Transverse colon (tissue), 4 donors: ENCODE results near the gene CNGA1. TPM values are rescaled to one million over a fixed set of nuclear protein-coding genes. Genes with fewer than 3 reads are reported as not detected.

Source experiments
- DNase-seq: peaks from one replicate; pipeline ENCODE4 v3.0.0-alpha.2; 2019
- H3K27ac ChIP-seq, 4 donors: fragments of 200-600 bp; sonication (generic); 2 replicates each; pipeline ENCODE4 v1.5.1; 2016 to 2018; ENCODE audit warnings: inconsistent platforms in 4 of 4
- H3K27me3 ChIP-seq: fragments of 200-600 bp; sonication (generic); 2 replicates; pipeline ENCODE4 v1.5.1; 2017; ENCODE audit warnings: inconsistent platforms
- H3K36me3 ChIP-seq, 4 donors: fragments of 200-600 bp; sonication (generic); 2 replicates each; pipeline ENCODE4 v1.5.1; 2017 to 2019; ENCODE audit warnings: inconsistent platforms in 4 of 4
- H3K4me1 ChIP-seq, 4 donors: fragments of 200-600 bp; sonication (generic); 2 replicates each; pipeline ENCODE4 v1.5.1; 2017 to 2020; ENCODE audit warnings: inconsistent platforms in 4 of 4
- H3K4me3 ChIP-seq, 4 donors: fragments of 200-600 bp; sonication (generic); 1 replicate in 1 of 4; 2 replicates in 3 of 4; pipeline versions ENCODE4 v1.5.1 to v1.6.1; 2017 to 2019; ENCODE audit warnings: inconsistent platforms in 4 of 4
- H3K9me3 ChIP-seq, 2 donors: fragments of 200-600 bp; sonication (generic); 2 replicates each; pipeline ENCODE4 v1.5.1; 2017 to 2019; ENCODE audit warnings: inconsistent platforms in 2 of 2
- CTCF ChIP-seq, 5 experiments: fragments of 200-600 bp in 3 of 5; fragments of 450-650 bp in 2 of 5; sonication (generic) in 3 of 5; IDR thresholded peaks; 1 replicate in 2 of 5; 2 replicates in 3 of 5; pipeline ENCODE4 v1.5.1; 2016 to 2017; ENCODE audit warnings: antibody characterized with exemption in 5 of 5, inconsistent platforms in 3 of 5, mild to moderate bottlenecking in 2 of 5, moderate library complexity in 1 of 5
- EP300 ChIP-seq: sonication (generic); formaldehyde crosslinking; IDR thresholded peaks from one replicate; pipeline ENCODE4 v1.6.1; 2017; ENCODE audit warnings: antibody characterized with exemption, low read depth
- POLR2A ChIP-seq: fragments of 450-650 bp; IDR thresholded peaks from one replicate; pipeline ENCODE4 v1.6.1; 2016; ENCODE audit warnings: antibody characterized with exemption, mild to moderate bottlenecking, moderate library complexity
- POLR2AphosphoS5 ChIP-seq, 3 donors: sonication (generic); formaldehyde crosslinking; IDR thresholded peaks; one replicate each; pipeline ENCODE4 v1.6.1; 2016; ENCODE audit warnings: antibody characterized with exemption in 3 of 3
- WGBS, 2 donors: methylation state at CpG; one replicate each; pipeline ENCODE4 v1.1.5; 2018; ENCODE audit warnings: low coverage in 1 of 2; 5-methylcytosine and 5-hydroxymethylcytosine counted together
- in situ Hi-C, 4 donors: fragments of 200-750 bp; cut with MboI; loops; one replicate each; pipeline versions ENCODE4 v1.15.0 to v1.15.1; 2017; ENCODE audit warnings: low sequenced_read_pairs in 3 of 4, low pct_ligation_motif_present in 1 of 4, low pct_unique_long_range_greater_than_20kb in 1 of 4
- intact Hi-C: fragments of 100-400 bp; cut with DNase I; formaldehyde crosslinking; loops from one replicate; pipeline ENCODE4 v1.15.1; 2023; ENCODE audit warnings: low total_unique reads
- total RNA-seq, 4 donors: library from RNA; depleted of rRNA; stranded (reverse); fragments of >200 nt; gene quantifications; one replicate each; pipeline ENCODE4 v1.1.0, GENCODE V29; 2016

Gene CNGA1
- total RNA-seq, 4 donors from 2014 or later = 1.2 to 21.0 (median 15.0) TPM

- 5% methylated on average over 24 of the region's 35 CpGs; no CpG with 5 or more reads in 1 of the 2 donors for WGBS, 2 donors
- H3K27ac ChIP-seq = peak overlapping the region; percentile 84 to 88 (median 86)
- intact Hi-C loops = no loop called here
- peaks cover 4% of the 10 kb centered on the region for H3K27me3 ChIP-seq
- H3K4me1 ChIP-seq = peaks cover 6 to 46% (median 23%) of the 10 kb centered on the region in 4 donors
- no peak for TF ChIP-seq CTCF (IDR thresholded peaks at IDR 0.05)
- no peak for TF ChIP-seq EP300
- no peak for TF ChIP-seq POLR2A
- TF ChIP-seq POLR2AphosphoS5 (IDR thresholded peaks at IDR 0.05) = peak in 1 of 3 donors; percentile 3
- H3K4me3 ChIP-seq = peak overlapping the region; percentile 39 to 71 (median 55)
- peak; percentile 80 for DNase-seq
- in situ Hi-C loops = no loop called here
- H3K36me3 ChIP-seq = no peaks in the 10 kb centered on the region
- no peaks in the 10 kb centered on the region for H3K9me3 ChIP-seq
These were observed 659 bp upstream of the CNGA1 start for GRCh38 chr4:48017108-48017571.

- WGBS, 2 donors = 20 to 71% methylated on average over 1 to 5 of the region's 5 CpGs
- intact Hi-C loops = no loop called here
- H3K27ac ChIP-seq = peak overlapping the region; percentile 84 to 88 (median 86)
These were observed 803 bp downstream of the CNGA1 start for GRCh38 chr4:48015678-48016077.

GRCh38 chr4:48015216-48015615 is 1.3 kb downstream of the CNGA1 start:
- Histone ChIP-seq H3K4me1 (peaks cover 0 to 29% (median 15%) of the 10 kb centered on the region in 4 donors), H3K27me3 (peaks cover 4% of the 10 kb centered on the region), H3K9me3 (no peaks in the 10 kb centered on the region), H3K36me3 (no peaks in the 10 kb centered on the region), H3K4me3 (peak overlapping the region in 2 of 4 donors; percentile 57 to 71), H3K27ac (peak overlapping the region; percentile 84 to 88 (median 86))
- no peak for TF ChIP-seq POLR2A
- TF ChIP-seq EP300 = no peak
- TF ChIP-seq POLR2AphosphoS5 (IDR thresholded peaks at IDR 0.05) = peak in 1 of 3 donors; percentile 26
- intact Hi-C loops (no loop called here), in situ Hi-C loops (no loop called here)
- 71 to 72% methylated on average over 4 of the region's 4 CpGs for WGBS, 2 donors
- no peak for DNase-seq

More at GRCh38 chr4:48015678-48016077, 803 bp downstream of the CNGA1 start:
- TF ChIP-seq POLR2A (no peak), EP300 (no peak), CTCF (IDR thresholded peaks at IDR 0.05) (no peak), POLR2AphosphoS5 (IDR thresholded peaks at IDR 0.05) (no peak)
- in situ Hi-C loops = no loop called here
- Histone ChIP-seq H3K36me3 (no peaks in the 10 kb centered on the region), H3K4me3 (peak overlapping the region in 3 of 4 donors; percentile 53 to 71 (median 57)), H3K27me3 (peaks cover 4% of the 10 kb centered on the region), H3K9me3 (no peaks in the 10 kb centered on the region), H3K4me1 (peaks cover 0 to 34% (median 19%) of the 10 kb centered on the region in 4 donors)
- peak; percentile 18 for DNase-seq

- 46 to 69% methylated on average over 3 of the region's 3 CpGs for WGBS, 2 donors
- no peak for TF ChIP-seq POLR2A
- no peak for TF ChIP-seq EP300
- TF ChIP-seq CTCF (IDR thresholded peaks at IDR 0.05) = no peak
- no peak for TF ChIP-seq POLR2AphosphoS5 (IDR thresholded peaks at IDR 0.05)
- Histone ChIP-seq H3K4me3 (no peak overlapping the region), H3K9me3 (peaks cover 0 to 3% of the 10 kb centered on the region in 2 donors), H3K27me3 (peaks cover 4% of the 10 kb centered on the region), H3K4me1 (peaks cover 0 to 12% (median 6%) of the 10 kb centered on the region in 4 donors), H3K27ac (no peak overlapping the region), H3K36me3 (no peaks in the 10 kb centered on the region)
- no peak for DNase-seq
- in situ Hi-C loops (no loop called here), intact Hi-C loops (no loop called here)
These were observed 3.7 kb downstream of the CNGA1 start for GRCh38 chr4:48012824-48013223.
